KMS-11 (cell line): Measurements from ENCODE around the gene TLR2.

Experiments
- H2AFZ ChIP-seq: fragments of 200-600 bp; sonication (generic); 2 replicates; pipeline ENCODE4 v1.6.1; 2016; ENCODE audit warnings: antibody characterized with exemption, mixed run types, low read depth
- H3K27ac ChIP-seq: fragments of 200-600 bp; sonication (generic); 2 replicates; pipeline ENCODE4 v1.6.1; 2016; ENCODE audit warnings: mild to moderate bottlenecking, mixed run types
- H3K27me3 ChIP-seq: fragments of 200-600 bp; sonication (generic); 2 replicates; pipeline ENCODE4 v1.6.1; 2017; ENCODE audit warnings: mild to moderate bottlenecking, low read depth, mixed run types, moderate library complexity; ENCODE audit not compliant: insufficient read depth
- H3K36me3 ChIP-seq: fragments of 200-600 bp; sonication (generic); 2 replicates; pipeline ENCODE4 v1.6.1; 2017; ENCODE audit warnings: mild to moderate bottlenecking, mixed run types; ENCODE audit not compliant: insufficient read depth
- H3K4me1 ChIP-seq: fragments of 200-600 bp; sonication (generic); 2 replicates; pipeline ENCODE4 v1.6.1; 2016; ENCODE audit warnings: mild to moderate bottlenecking, low read depth, mixed run types; ENCODE audit not compliant: poor library complexity, severe bottlenecking
- H3K4me2 ChIP-seq: fragments of 200-600 bp; sonication (generic); 2 replicates; pipeline ENCODE4 v1.7.0; 2016; ENCODE audit warnings: mild to moderate bottlenecking, mixed run types
- H3K4me3 ChIP-seq: fragments of 200-600 bp; sonication (generic); IDR thresholded peaks from 2 replicates; pipeline ENCODE4 v1.6.1; 2017; ENCODE audit warnings: low read depth, low read length, mixed read lengths; ENCODE audit not compliant: insufficient read depth
- H3K79me2 ChIP-seq: fragments of 200-600 bp; sonication (generic); 2 replicates; pipeline ENCODE4 v1.6.1; 2016; ENCODE audit warnings: low read depth, mixed run types; ENCODE audit not compliant: insufficient read depth
- H3K9ac ChIP-seq: fragments of 200-600 bp; sonication (generic); 2 replicates; pipeline ENCODE4 v1.6.1; 2016; ENCODE audit warnings: mild to moderate bottlenecking, mixed run types
- H4K20me1 ChIP-seq: fragments of 200-600 bp; sonication (generic); 2 replicates; pipeline ENCODE4 v1.6.1; 2016; ENCODE audit warnings: mild to moderate bottlenecking, mixed run types; ENCODE audit not compliant: insufficient read depth
- TF ChIP-seq, protein P1 (sequence below): fragments of 200-600 bp; sonication (generic); conservative IDR thresholded peaks from 2 replicates; pipeline ENCODE4 v1.6.1; 2017; ENCODE audit warnings: low read depth, mild to moderate bottlenecking, antibody characterized with exemption, low read length, moderate library complexity, mixed read lengths

Gene TLR2

DNA sequence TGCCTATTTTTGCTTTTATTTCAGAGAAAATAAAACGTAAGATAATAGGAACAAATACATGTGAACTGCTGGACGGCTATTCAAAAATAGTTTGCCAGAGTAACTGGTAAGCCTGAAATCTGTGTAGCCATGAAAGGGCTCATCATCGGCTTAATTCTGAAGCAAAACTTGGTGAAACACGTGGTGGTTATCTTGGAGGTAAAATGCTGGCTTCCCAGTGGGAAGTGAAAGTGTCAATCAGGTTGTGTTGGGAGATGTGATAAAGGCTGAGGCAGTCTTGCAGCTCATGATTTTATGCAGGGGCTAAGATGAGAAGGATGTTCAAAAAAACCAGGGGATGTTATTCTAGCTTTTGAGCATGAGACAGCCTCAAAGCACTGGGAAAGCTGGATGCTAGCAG lies 36.1 kb upstream of the TLR2 start:
- Histone ChIP-seq H3K27ac (no peak overlapping the region), H3K27me3 (no peaks in the 10 kb centered on the region), H3K79me2 (no peaks in the 10 kb centered on the region), H3K4me3 (no peak overlapping the region), H4K20me1 (no peaks in the 10 kb centered on the region), H3K36me3 (no peaks in the 10 kb centered on the region), H2AFZ (no peak overlapping the region), H3K4me2 (no peak overlapping the region), H3K9ac (no peak overlapping the region), H3K4me1 (peaks cover 6% of the 10 kb centered on the region)
- TF ChIP-seq, protein P1, sequence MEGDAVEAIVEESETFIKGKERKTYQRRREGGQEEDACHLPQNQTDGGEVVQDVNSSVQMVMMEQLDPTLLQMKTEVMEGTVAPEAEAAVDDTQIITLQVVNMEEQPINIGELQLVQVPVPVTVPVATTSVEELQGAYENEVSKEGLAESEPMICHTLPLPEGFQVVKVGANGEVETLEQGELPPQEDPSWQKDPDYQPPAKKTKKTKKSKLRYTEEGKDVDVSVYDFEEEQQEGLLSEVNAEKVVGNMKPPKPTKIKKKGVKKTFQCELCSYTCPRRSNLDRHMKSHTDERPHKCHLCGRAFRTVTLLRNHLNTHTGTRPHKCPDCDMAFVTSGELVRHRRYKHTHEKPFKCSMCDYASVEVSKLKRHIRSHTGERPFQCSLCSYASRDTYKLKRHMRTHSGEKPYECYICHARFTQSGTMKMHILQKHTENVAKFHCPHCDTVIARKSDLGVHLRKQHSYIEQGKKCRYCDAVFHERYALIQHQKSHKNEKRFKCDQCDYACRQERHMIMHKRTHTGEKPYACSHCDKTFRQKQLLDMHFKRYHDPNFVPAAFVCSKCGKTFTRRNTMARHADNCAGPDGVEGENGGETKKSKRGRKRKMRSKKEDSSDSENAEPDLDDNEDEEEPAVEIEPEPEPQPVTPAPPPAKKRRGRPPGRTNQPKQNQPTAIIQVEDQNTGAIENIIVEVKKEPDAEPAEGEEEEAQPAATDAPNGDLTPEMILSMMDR = no peak

DNA sequence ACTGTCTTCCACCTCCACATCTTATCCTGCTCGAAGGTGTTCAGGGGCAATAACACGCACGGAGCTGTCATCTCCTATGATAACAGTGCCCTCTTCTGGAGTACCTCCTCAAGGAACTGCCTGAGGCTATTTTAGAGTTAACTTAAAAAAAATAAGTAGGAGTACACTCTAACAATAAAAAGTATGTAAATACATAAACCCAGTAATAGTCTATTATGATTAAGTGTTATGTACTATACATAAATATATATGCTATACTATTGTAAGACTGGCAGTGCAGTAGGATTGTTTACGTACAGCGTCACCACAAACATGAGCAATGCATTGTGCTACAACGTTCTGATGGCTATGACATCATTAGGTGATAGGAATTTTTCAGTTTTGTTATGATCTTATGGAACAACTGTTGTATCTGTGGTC lies 34.5 kb upstream of the TLR2 start:
- Histone ChIP-seq H3K27ac (no peak overlapping the region), H3K4me2 (no peak overlapping the region), H4K20me1 (no peaks in the 10 kb centered on the region), H3K9ac (no peak overlapping the region), H3K4me3 (no peak overlapping the region), H3K4me1 (no peaks in the 10 kb centered on the region), H3K27me3 (no peaks in the 10 kb centered on the region), H3K36me3 (no peaks in the 10 kb centered on the region), H3K79me2 (no peaks in the 10 kb centered on the region), H2AFZ (no peak overlapping the region)
- TF ChIP-seq, protein P1 = no peak; the same call in 1 of the 2 replicates

DNA sequence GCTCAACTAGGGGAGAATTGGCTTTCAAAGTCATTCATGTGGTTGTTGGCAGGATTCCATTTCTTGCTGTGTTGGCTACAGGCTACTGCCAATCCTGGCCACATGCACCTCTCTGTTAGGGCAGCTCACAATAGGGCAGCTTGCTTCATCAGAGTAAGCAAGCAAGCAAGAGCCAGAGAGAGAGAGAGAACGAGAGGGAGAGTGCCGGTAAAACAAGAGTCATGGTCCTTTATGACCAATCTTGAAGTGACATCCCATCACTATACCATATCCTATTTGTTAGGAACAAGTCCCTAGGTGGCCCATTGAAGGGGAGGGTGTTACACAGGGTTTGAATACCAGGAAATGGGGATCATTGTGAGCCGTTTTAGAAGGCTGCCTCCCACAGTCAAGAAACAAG lies 33.0 kb upstream of the TLR2 start:
- Histone ChIP-seq H3K4me3 (no peak overlapping the region), H2AFZ (no peak overlapping the region), H3K4me2 (no peak overlapping the region), H3K9ac (no peak overlapping the region), H4K20me1 (no peaks in the 10 kb centered on the region), H3K27ac (no peak overlapping the region), H3K79me2 (no peaks in the 10 kb centered on the region), H3K36me3 (no peaks in the 10 kb centered on the region), H3K4me1 (no peaks in the 10 kb centered on the region), H3K27me3 (no peaks in the 10 kb centered on the region)
- TF ChIP-seq, protein P1 = no peak

DNA sequence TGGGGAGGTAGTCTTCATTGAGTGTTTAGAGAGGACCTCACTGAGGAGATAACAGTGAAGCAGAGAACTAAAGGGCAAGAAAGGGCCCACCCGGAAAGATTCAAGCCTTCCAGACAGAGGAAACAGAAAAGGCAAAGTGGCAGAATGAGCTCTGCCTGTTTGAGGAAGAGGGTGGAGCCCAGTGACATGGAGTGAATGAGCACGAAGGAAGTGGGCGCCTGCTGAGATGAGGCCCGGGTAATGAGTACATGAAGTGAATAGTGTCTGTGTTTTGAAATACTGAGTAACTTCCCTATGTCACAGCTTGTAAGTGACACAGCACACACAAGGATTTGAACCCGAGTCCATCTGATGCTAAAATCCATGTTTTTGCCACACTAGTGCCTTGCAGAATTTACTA lies 32.5 kb upstream of the TLR2 start:
- no peak overlapping the region for H3K9ac ChIP-seq

More for the DNA sequence above, 32.5 kb upstream of the TLR2 start:
- H3K27me3 ChIP-seq = no peaks in the 10 kb centered on the region
- no peaks in the 10 kb centered on the region for H4K20me1 ChIP-seq
- TF ChIP-seq, protein P1 = no peak
- H3K4me2 ChIP-seq = no peak overlapping the region
- no peaks in the 10 kb centered on the region for H3K79me2 ChIP-seq
- no peaks in the 10 kb centered on the region for H3K4me1 ChIP-seq
- no peak overlapping the region for H3K4me3 ChIP-seq
- H3K27ac ChIP-seq = no peak overlapping the region
- H2AFZ ChIP-seq = no peak overlapping the region
- H3K36me3 ChIP-seq = no peaks in the 10 kb centered on the region
